Upper lobe of right lung (tissue), 1 donor: ENCODE results near the gene CXXC5. TPM values are rescaled to one million over a fixed set of nuclear protein-coding genes. Genes with fewer than 3 reads are reported as not detected.
A peak's percentile ranks its signal among the peaks of the same experiment; 100 is the strongest.

Experiments
- ATAC-seq: fragments of 200-7000 bp; cut with Tn5 transposase; one replicate; pipeline ENCODE4 v1.9.1; 2020; ENCODE audit warnings: mild to moderate bottlenecking, moderate library complexity
- DNase-seq: peaks from one replicate; pipeline ENCODE4 v3.0.0-alpha.2; 2020
- H3K27ac ChIP-seq: fragments of 200-600 bp; one replicate; pipeline ENCODE4 v1.8.0; 2022
- H3K27me3 ChIP-seq: fragments of 200-600 bp; one replicate; pipeline ENCODE4 v1.8.0; 2022; ENCODE audit warnings: mild to moderate bottlenecking
- H3K36me3 ChIP-seq: fragments of 200-600 bp; one replicate; pipeline ENCODE4 v1.8.0; 2022
- H3K4me1 ChIP-seq: fragments of 200-600 bp; one replicate; pipeline ENCODE4 v1.8.0; 2022
- H3K4me3 ChIP-seq: fragments of 200-600 bp; one replicate; pipeline ENCODE4 v1.8.0; 2022; ENCODE audit warnings: mild to moderate bottlenecking
- H3K9me3 ChIP-seq: fragments of 200-600 bp; one replicate; pipeline ENCODE4 v1.8.0; 2022
- CTCF ChIP-seq: fragments of 200-600 bp; IDR thresholded peaks from one replicate; pipeline ENCODE4 v1.8.0; 2022; ENCODE audit warnings: antibody characterized with exemption
- intact Hi-C: fragments of 100-400 bp; cut with DNase I; formaldehyde crosslinking; loops from one replicate; pipeline ENCODE4 v1.11.0; 2022
- total RNA-seq: library from RNA; stranded (reverse); fragmentation: NEBNext Ultra II Directional; extraction: Animal tissue kit (Norgen Biotek cat#: 25700); gene quantifications from one replicate; pipeline ENCODE4 v1.2.1, GENCODE V29; 2021
- donor health status: DM: no; HTN: yes; CAD: no; lungs with severe emphysema.

CXXC5 gene
- total RNA-seq, 1 donor from 2014 or later: 30.6 TPM

- no peaks in the 10 kb centered on the region for H3K9me3 ChIP-seq
- peaks cover 31% of the 10 kb centered on the region for H3K4me1 ChIP-seq
- H3K27me3 ChIP-seq: no peaks in the 10 kb centered on the region
- TF ChIP-seq CTCF: no peak
- H3K4me3 ChIP-seq: no peak overlapping the region
- DNase-seq (peak; percentile 76), ATAC-seq (peak; percentile 33)
- no peaks in the 10 kb centered on the region for H3K36me3 ChIP-seq
- no peak overlapping the region for H3K27ac ChIP-seq
- intact Hi-C loops: loop anchor here (10.0 kb wide), 1 partner anchor 64 kb away; no protein-coding TSS in a partner anchor
Measured at GRCh38 chr5:139698490-139699146, 50.5 kb downstream of the CXXC5 start.

- no peak overlapping the region for H3K4me3 ChIP-seq
- intact Hi-C loops: loop anchor here (10.0 kb wide), 1 partner anchor 65 kb away; no protein-coding TSS in a partner anchor
- H3K4me1 ChIP-seq: peaks cover 31% of the 10 kb centered on the region
- no peak for ATAC-seq
- no peak for TF ChIP-seq CTCF
- no peak overlapping the region for H3K27ac ChIP-seq
- no peaks in the 10 kb centered on the region for H3K27me3 ChIP-seq
- no peaks in the 10 kb centered on the region for H3K36me3 ChIP-seq
- no peak for DNase-seq
- no peaks in the 10 kb centered on the region for H3K9me3 ChIP-seq
Measured at GRCh38 chr5:139699351-139699750, 51.2 kb downstream of the CXXC5 start.

- Histone ChIP-seq H3K36me3 (no peaks in the 10 kb centered on the region), H3K27me3 (no peaks in the 10 kb centered on the region), H3K27ac (no peak overlapping the region), H3K9me3 (no peaks in the 10 kb centered on the region), H3K4me3 (no peak overlapping the region), H3K4me1 (peaks cover 31% of the 10 kb centered on the region)
- intact Hi-C loops: loop anchor here (10.0 kb wide), 1 partner anchor 64 kb away; no protein-coding TSS in a partner anchor
- ATAC-seq (no peak), DNase-seq (no peak)
- no peak for TF ChIP-seq CTCF
Measured at GRCh38 chr5:139700711-139701055, 52.5 kb downstream of the CXXC5 start.

- H3K27ac ChIP-seq: no peak overlapping the region
- intact Hi-C loops: loop anchor here (10.0 kb wide), 1 partner anchor 64 kb away; no protein-coding TSS in a partner anchor
- no peak for DNase-seq
Measured at GRCh38 chr5:139701056-139701741, 53.0 kb downstream of the CXXC5 start.

GRCh38 chr5:139702548-139702947 is 54.4 kb downstream of the CXXC5 start:
- no peaks in the 10 kb centered on the region for H3K27me3 ChIP-seq
- H3K4me1 ChIP-seq: peaks cover 17% of the 10 kb centered on the region
- ATAC-seq (no peak), DNase-seq (no peak)
- no peaks in the 10 kb centered on the region for H3K9me3 ChIP-seq
- TF ChIP-seq CTCF: no peak
- H3K4me3 ChIP-seq: no peak overlapping the region
- intact Hi-C loops: loop anchor here (10.0 kb wide), 1 partner anchor 62 kb away; no protein-coding TSS in a partner anchor
- no peak overlapping the region for H3K27ac ChIP-seq
- no peaks in the 10 kb centered on the region for H3K36me3 ChIP-seq

More at GRCh38 chr5:139701056-139701741, 53.0 kb downstream of the CXXC5 start:
- H3K27me3 ChIP-seq: no peaks in the 10 kb centered on the region
- H3K9me3 ChIP-seq: no peaks in the 10 kb centered on the region
- no peak for ATAC-seq
- TF ChIP-seq CTCF: no peak
- H3K4me3 ChIP-seq: no peak overlapping the region
- H3K36me3 ChIP-seq: no peaks in the 10 kb centered on the region
- H3K4me1 ChIP-seq: peaks cover 27% of the 10 kb centered on the region
